CD14-positive monocyte (primary cell): ENCODE results near the gene PDE7B. TPM values are rescaled to one million over a fixed set of nuclear protein-coding genes. Genes with fewer than 3 reads are reported as not detected.

Experiments
- DNase-seq, 3 donors: peaks; one replicate each; pipeline ENCODE4 v3.0.0-alpha.2; 2011 to 2022
- H2AFZ ChIP-seq: 2 replicates; pipeline ENCODE4 v1.6.0; 2012; ENCODE audit warnings: mild to moderate bottlenecking, low read depth, low read length, inconsistent platforms; ENCODE audit not compliant: insufficient read depth, poor library complexity, severe bottlenecking
- H3K27ac ChIP-seq, 2 donors: 1 replicate in 1 of 2; 2 replicates in 1 of 2; pipeline ENCODE4 v1.5.1; 2012 to 2013; ENCODE audit warnings: low read length in 2 of 2, control low read depth in 1 of 2, inconsistent platforms in 1 of 2, low read depth in 1 of 2, mild to moderate bottlenecking in 1 of 2
- H3K27me3 ChIP-seq, 2 donors: one replicate each; pipeline versions ENCODE4 v1.6.0 to v1.6.1; 2011 to 2013; ENCODE audit warnings: low read length in 2 of 2; ENCODE audit not compliant: control insufficient read depth in 2 of 2, insufficient read depth in 2 of 2
- H3K36me3 ChIP-seq, 2 donors: replicated peaks in 1 of 2; 1 replicate in 1 of 2; 2 replicates in 1 of 2; pipeline versions ENCODE4 v1.5.1 to v1.6.1; 2012 to 2013; ENCODE audit warnings: low read length in 2 of 2, control low read depth in 1 of 2, inconsistent platforms in 1 of 2, mild to moderate bottlenecking in 1 of 2; ENCODE audit not compliant: insufficient read depth in 2 of 2, control insufficient read depth in 1 of 2
- H3K4me1 ChIP-seq, 2 donors: 1 replicate in 1 of 2; 2 replicates in 1 of 2; pipeline versions ENCODE4 v1.5.1 to v1.6.1; 2012 to 2013; ENCODE audit warnings: low read length in 2 of 2, control low read depth in 1 of 2, inconsistent platforms in 1 of 2, mild to moderate bottlenecking in 1 of 2, moderate library complexity in 1 of 2; ENCODE audit not compliant: insufficient read depth in 2 of 2, control insufficient read depth in 1 of 2
- H3K4me2 ChIP-seq: replicated peaks from 2 replicates; pipeline ENCODE3; 2012; ENCODE audit warnings: low read length, moderate library complexity, mild to moderate bottlenecking; ENCODE audit not compliant: poor library complexity, severe bottlenecking; ENCODE audit errors: extremely low read depth
- H3K4me3 ChIP-seq, 3 experiments: fragments of 200-600 bp in 1 of 3; sonication (generic) in 1 of 3; replicated peaks in 1 of 3; 1 replicate in 2 of 3; 2 replicates in 1 of 3; pipeline ENCODE4 v1.5.1; 2011 to 2013; ENCODE audit warnings: low read length in 3 of 3, mild to moderate bottlenecking in 3 of 3, control low read depth in 2 of 3, low read depth in 2 of 3, inconsistent platforms in 1 of 3, moderate library complexity in 1 of 3
- H3K79me2 ChIP-seq: 2 replicates; pipeline ENCODE4 v1.6.0; 2012; ENCODE audit warnings: mild to moderate bottlenecking, control low read depth, inconsistent platforms, low read length, moderate library complexity; ENCODE audit not compliant: insufficient read depth
- H3K9ac ChIP-seq: 2 replicates; pipeline ENCODE4 v1.6.0; 2017; ENCODE audit warnings: low read length, mild to moderate bottlenecking; ENCODE audit not compliant: insufficient read depth, poor library complexity, severe bottlenecking
- H3K9me3 ChIP-seq, 2 donors: replicated peaks in 1 of 2; 1 replicate in 1 of 2; 2 replicates in 1 of 2; pipeline versions ENCODE4 v1.5.1 to v1.6.1; 2012 to 2013; ENCODE audit warnings: low read length in 2 of 2, control low read depth in 1 of 2; ENCODE audit not compliant: control insufficient read depth in 1 of 2, insufficient read depth in 1 of 2
- H4K20me1 ChIP-seq: 2 replicates; pipeline ENCODE4 v1.6.0; 2012; ENCODE audit warnings: mild to moderate bottlenecking, low read length, control low read depth, moderate library complexity; ENCODE audit not compliant: insufficient read depth
- H3K27ac Mint-ChIP-seq, 7 donors: one replicate each; pipeline ENCODE4 v1.8.0; 2020; ENCODE audit warnings: mild to moderate bottlenecking in 7 of 7, mixed read lengths in 7 of 7, moderate library complexity in 6 of 7, inconsistent platforms in 2 of 7
- H3K27me3 Mint-ChIP-seq, 3 donors: one replicate each; pipeline ENCODE4 v1.8.0; 2021 to 2022; ENCODE audit warnings: low read depth in 3 of 3, mild to moderate bottlenecking in 3 of 3, mixed read lengths in 3 of 3, moderate library complexity in 3 of 3, inconsistent platforms in 1 of 3
- H3K36me3 Mint-ChIP-seq, 2 donors: one replicate each; pipeline ENCODE4 v1.8.0; 2020; ENCODE audit warnings: mixed read lengths in 2 of 2, inconsistent platforms in 1 of 2, mild to moderate bottlenecking in 1 of 2
- H3K4me1 Mint-ChIP-seq: one replicate; pipeline ENCODE4 v1.8.0; 2020; ENCODE audit warnings: mild to moderate bottlenecking, mixed read lengths
- H3K4me3 Mint-ChIP-seq, 2 donors: one replicate each; pipeline ENCODE4 v1.8.0; 2020; ENCODE audit warnings: mild to moderate bottlenecking in 2 of 2, mixed read lengths in 2 of 2, moderate library complexity in 1 of 2
- H3K9me3 Mint-ChIP-seq, 7 donors: one replicate each; pipeline ENCODE4 v1.8.0; 2020 to 2022; ENCODE audit warnings: mixed read lengths in 7 of 7, mild to moderate bottlenecking in 6 of 7, moderate library complexity in 6 of 7, inconsistent platforms in 2 of 7
- WGBS: methylation state at CpG from one replicate; pipeline ENCODE4 v1.1.5; 2013; ENCODE audit warnings: missing lambda C conversion rate; ENCODE audit not compliant: insufficient coverage; 5-methylcytosine and 5-hydroxymethylcytosine counted together
- intact Hi-C, 2 donors: fragments of 100-400 bp; cut with micrococcal nuclease; formaldehyde crosslinking; loops; one replicate each; pipeline versions ENCODE4 v1.15.0 to v1.15.1; 2023
- polyA plus RNA-seq, 3 donors: library from polyadenylated mRNA; depleted of rRNA in 1 of 3; unstranded in 2 of 3; stranded (reverse) in 1 of 3; fragments of 300-500 nt in 2 of 3; fragments of >200 nt in 1 of 3; fragmentation: Illumina TruSeq in 2 of 3; gene quantifications; 1 replicate in 2 of 3; 2 replicates in 1 of 3; pipeline ENCODE4 v1.2.3, GENCODE V29; 2012 to 2021
- TF ChIP-seq, protein P1 (sequence below): fragments of 200-600 bp; IDR thresholded peaks from one replicate; pipeline ENCODE4 v1.8.0; 2022; ENCODE audit warnings: antibody characterized with exemption, mild to moderate bottlenecking

The PDE7B gene
- polyA plus RNA-seq, 3 donors, result 0.37 to 1.1 (median 0.89) TPM

- Histone ChIP-seq H3K9ac (no peak overlapping the region), H3K27ac (no peak overlapping the region), H3K4me1 (peaks cover 20 to 33% of the 10 kb centered on the region in 2 donors), H3K79me2 (no peaks in the 10 kb centered on the region), H2AFZ (no peak overlapping the region), H3K4me2 (no peak overlapping the region), H3K4me3 (no peak overlapping the region), H3K27me3 (no peaks in the 10 kb centered on the region), H4K20me1 (no peaks in the 10 kb centered on the region), H3K9me3 (no peaks in the 10 kb centered on the region), H3K36me3 (no peaks in the 10 kb centered on the region)
- H3K27ac Mint-ChIP-seq, result peak overlapping the region in 1 of 7 donors; percentile 13
- DNase-seq, result no peak
- no peaks in the 10 kb centered on the region for H3K9me3 Mint-ChIP-seq
- WGBS, result no CpG with 5 or more reads among the region's 2 CpGs
- H3K27me3 Mint-ChIP-seq, result no peaks in the 10 kb centered on the region
- intact Hi-C loops, result no loop called here
- no peak overlapping the region for H3K4me3 Mint-ChIP-seq
- peaks cover 29% of the 10 kb centered on the region for H3K4me1 Mint-ChIP-seq
- TF ChIP-seq, protein P1, sequence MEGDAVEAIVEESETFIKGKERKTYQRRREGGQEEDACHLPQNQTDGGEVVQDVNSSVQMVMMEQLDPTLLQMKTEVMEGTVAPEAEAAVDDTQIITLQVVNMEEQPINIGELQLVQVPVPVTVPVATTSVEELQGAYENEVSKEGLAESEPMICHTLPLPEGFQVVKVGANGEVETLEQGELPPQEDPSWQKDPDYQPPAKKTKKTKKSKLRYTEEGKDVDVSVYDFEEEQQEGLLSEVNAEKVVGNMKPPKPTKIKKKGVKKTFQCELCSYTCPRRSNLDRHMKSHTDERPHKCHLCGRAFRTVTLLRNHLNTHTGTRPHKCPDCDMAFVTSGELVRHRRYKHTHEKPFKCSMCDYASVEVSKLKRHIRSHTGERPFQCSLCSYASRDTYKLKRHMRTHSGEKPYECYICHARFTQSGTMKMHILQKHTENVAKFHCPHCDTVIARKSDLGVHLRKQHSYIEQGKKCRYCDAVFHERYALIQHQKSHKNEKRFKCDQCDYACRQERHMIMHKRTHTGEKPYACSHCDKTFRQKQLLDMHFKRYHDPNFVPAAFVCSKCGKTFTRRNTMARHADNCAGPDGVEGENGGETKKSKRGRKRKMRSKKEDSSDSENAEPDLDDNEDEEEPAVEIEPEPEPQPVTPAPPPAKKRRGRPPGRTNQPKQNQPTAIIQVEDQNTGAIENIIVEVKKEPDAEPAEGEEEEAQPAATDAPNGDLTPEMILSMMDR, result no peak
- no peaks in the 10 kb centered on the region for H3K36me3 Mint-ChIP-seq
Observed at GRCh38 chr6:135992739-135993138, 141.2 kb downstream of the PDE7B start.

DNA sequence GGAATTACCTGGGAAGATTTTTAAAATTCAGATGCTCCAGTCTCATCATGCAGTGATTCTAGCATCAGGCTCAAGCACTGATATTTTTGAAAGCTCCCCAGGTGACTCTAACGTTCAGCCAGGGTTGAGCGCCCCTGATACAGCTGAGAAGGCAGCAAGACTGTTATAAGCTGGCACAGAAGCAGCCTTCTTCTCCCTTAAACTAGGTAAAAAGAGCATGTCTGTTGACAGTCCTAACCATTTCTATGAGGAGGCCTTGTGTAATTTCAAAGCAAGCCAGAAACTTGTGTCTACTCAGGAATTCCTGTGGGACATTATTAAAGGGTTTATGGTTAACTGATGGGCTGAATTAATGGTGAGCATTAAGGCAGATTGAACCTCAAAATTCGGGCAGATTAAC lies 141.9 kb downstream of the PDE7B start:
- Histone ChIP-seq H3K9ac (no peak overlapping the region), H2AFZ (peak overlapping the region; percentile 3), H4K20me1 (no peaks in the 10 kb centered on the region), H3K4me2 (no peak overlapping the region), H3K9me3 (no peaks in the 10 kb centered on the region), H3K27me3 (no peaks in the 10 kb centered on the region), H3K36me3 (no peaks in the 10 kb centered on the region), H3K27ac (no peak overlapping the region), H3K4me1 (peaks cover 20 to 33% of the 10 kb centered on the region in 2 donors), H3K4me3 (no peak overlapping the region), H3K79me2 (no peaks in the 10 kb centered on the region)
- DNase-seq, result no peak
- peak overlapping the region in 1 of 7 donors; percentile 30 for H3K27ac Mint-ChIP-seq
- H3K4me3 Mint-ChIP-seq, result no peak overlapping the region
- H3K27me3 Mint-ChIP-seq, result no peaks in the 10 kb centered on the region
- TF ChIP-seq, protein P1, result no peak
- intact Hi-C loops, result no loop called here
- WGBS, result 96% methylated on average over 2 of the region's 3 CpGs
- H3K4me1 Mint-ChIP-seq, result peaks cover 29% of the 10 kb centered on the region
- no peaks in the 10 kb centered on the region for H3K36me3 Mint-ChIP-seq
- peaks cover 0 to 1% (median 0%) of the 10 kb centered on the region in 7 donors for H3K9me3 Mint-ChIP-seq
